ENCODE measurements around the gene ADARB1. TPM values are rescaled to one million over a fixed set of nuclear protein-coding genes. Genes with fewer than 3 reads are reported as not detected.

The ADARB1 gene
- total RNA-seq, 1 experiment from 2014 or later: 14.1 TPM

DNA sequence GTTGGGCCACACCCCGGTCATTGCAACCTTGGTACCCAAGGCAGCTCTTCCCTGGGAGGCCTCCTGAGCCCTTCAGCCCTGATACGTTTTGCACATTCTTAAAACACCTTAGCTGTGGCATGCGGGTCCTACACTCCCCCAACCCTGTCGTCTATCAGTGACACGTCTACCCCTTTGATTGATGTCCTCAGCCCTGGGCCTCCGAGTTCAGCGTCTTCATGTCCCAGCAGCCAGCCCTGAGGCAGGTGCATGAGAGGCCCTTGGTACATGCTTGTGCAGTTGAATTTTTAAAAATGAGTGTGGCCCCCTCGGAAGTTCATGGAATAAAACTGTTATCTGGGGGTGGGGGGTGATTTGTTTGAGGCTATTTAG, 38.9 kb upstream of the ADARB1 start:
- ATAC-seq (no peak), DNase-seq (no peak)
- no peaks in the 10 kb centered on the region for H3K9me3 ChIP-seq (ENCODE audit: low read length)
- no peaks in the 10 kb centered on the region for H3K79me2 ChIP-seq (ENCODE audit: low read length)
- H3K27me3 ChIP-seq (ENCODE audit: low read length): no peaks in the 10 kb centered on the region
- H3K4me2 ChIP-seq (ENCODE audit: low read length): no peak overlapping the region
- POLR2A ChIA-PET (ENCODE audit: unreplicated experiment): no interaction called here
- H3K9me2 ChIP-seq (replicated peaks; ENCODE audit: low read length): no peaks in the 10 kb centered on the region
- intact Hi-C loops (cut with micrococcal nuclease): no loop called here
- no TSS peak for BruUV-seq (replicated peaks)
- no peaks in the 10 kb centered on the region for H3K36me3 ChIP-seq (ENCODE audit: low read depth, low read length)
- H3K27ac ChIP-seq (ENCODE audit: low read length): no peak overlapping the region
- no peaks in the 10 kb centered on the region for H3K4me1 ChIP-seq (ENCODE audit: insufficient read depth, low read length)
- no peak overlapping the region for H2AFZ ChIP-seq (ENCODE audit: low read length)
- H3K4me3 ChIP-seq (ENCODE audit: low read length): no peak overlapping the region
- H3F3A ChIP-seq (ENCODE audit: low read length, unreplicated experiment): no peaks in the 10 kb centered on the region
- no peak overlapping the region for H3K9ac ChIP-seq (ENCODE audit: low read length)
- CTCF ChIA-PET: no interaction called here
- no peaks in the 10 kb centered on the region for H4K20me1 ChIP-seq (ENCODE audit: low read length)
- TF ChIP-seq, protein P1, sequence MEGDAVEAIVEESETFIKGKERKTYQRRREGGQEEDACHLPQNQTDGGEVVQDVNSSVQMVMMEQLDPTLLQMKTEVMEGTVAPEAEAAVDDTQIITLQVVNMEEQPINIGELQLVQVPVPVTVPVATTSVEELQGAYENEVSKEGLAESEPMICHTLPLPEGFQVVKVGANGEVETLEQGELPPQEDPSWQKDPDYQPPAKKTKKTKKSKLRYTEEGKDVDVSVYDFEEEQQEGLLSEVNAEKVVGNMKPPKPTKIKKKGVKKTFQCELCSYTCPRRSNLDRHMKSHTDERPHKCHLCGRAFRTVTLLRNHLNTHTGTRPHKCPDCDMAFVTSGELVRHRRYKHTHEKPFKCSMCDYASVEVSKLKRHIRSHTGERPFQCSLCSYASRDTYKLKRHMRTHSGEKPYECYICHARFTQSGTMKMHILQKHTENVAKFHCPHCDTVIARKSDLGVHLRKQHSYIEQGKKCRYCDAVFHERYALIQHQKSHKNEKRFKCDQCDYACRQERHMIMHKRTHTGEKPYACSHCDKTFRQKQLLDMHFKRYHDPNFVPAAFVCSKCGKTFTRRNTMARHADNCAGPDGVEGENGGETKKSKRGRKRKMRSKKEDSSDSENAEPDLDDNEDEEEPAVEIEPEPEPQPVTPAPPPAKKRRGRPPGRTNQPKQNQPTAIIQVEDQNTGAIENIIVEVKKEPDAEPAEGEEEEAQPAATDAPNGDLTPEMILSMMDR (conservative IDR thresholded peaks at IDR 0.05; ENCODE audit: low read depth, low read length): no peak
- TF ChIP-seq EZH2 (IDR thresholded peaks at IDR 0.05; ENCODE audit: low read length, unreplicated experiment) (no peak), EZH2phosphoT487 (IDR thresholded peaks at IDR 0.05; ENCODE audit: borderline replicate concordance, low read length) (no peak)

DNA sequence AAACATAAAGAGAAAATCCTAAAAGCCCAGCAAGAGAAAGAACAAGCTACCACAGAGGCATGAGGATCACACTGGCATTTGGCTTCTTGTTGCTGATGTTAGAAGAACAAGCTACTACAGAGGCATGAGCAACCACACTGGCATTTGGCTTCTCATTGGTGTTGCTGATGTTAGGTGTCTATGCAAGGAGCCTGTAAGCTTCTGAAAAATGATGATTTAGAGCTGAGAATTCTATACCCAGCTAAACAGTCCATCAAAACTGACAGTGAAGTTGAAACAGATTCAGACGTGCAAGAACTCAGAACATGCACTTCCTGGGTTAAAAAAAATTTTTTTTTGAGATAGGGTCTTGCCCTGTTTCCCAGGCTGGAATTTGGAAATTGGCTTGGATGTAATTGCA, 37.8 kb upstream of the ADARB1 start:
- H3K27me3 ChIP-seq (ENCODE audit: low read length): no peaks in the 10 kb centered on the region
- no peak overlapping the region for H3K4me3 ChIP-seq (ENCODE audit: low read length)
- ATAC-seq: no peak
- no peak overlapping the region for H3K4me2 ChIP-seq (ENCODE audit: low read length)
- BruUV-seq (replicated peaks): no TSS peak
- H3K9me2 ChIP-seq (replicated peaks; ENCODE audit: low read length): no peaks in the 10 kb centered on the region
- no peaks in the 10 kb centered on the region for H3K36me3 ChIP-seq (ENCODE audit: low read depth, low read length)
- H4K20me1 ChIP-seq (ENCODE audit: low read length): no peaks in the 10 kb centered on the region
- no peak overlapping the region for H3K27ac ChIP-seq (ENCODE audit: low read length)
- no peaks in the 10 kb centered on the region for H3F3A ChIP-seq (ENCODE audit: low read length, unreplicated experiment)
- intact Hi-C loops (cut with micrococcal nuclease): no loop called here
- POLR2A ChIA-PET (ENCODE audit: unreplicated experiment): no interaction called here
- DNase-seq: no peak
- H3K79me2 ChIP-seq (ENCODE audit: low read length): no peaks in the 10 kb centered on the region
- H3K4me1 ChIP-seq (ENCODE audit: insufficient read depth, low read length): no peaks in the 10 kb centered on the region
- CTCF ChIA-PET: no interaction called here
- TF ChIP-seq EZH2phosphoT487 (IDR thresholded peaks at IDR 0.05; ENCODE audit: borderline replicate concordance, low read length): no peak
- TF ChIP-seq EZH2 (IDR thresholded peaks at IDR 0.05; ENCODE audit: low read length, unreplicated experiment): no peak
- TF ChIP-seq, protein P1 (conservative IDR thresholded peaks at IDR 0.05; ENCODE audit: low read depth, low read length): no peak
- H3K9me3 ChIP-seq (ENCODE audit: low read length): no peaks in the 10 kb centered on the region
- no peak overlapping the region for H3K9ac ChIP-seq (ENCODE audit: low read length)
- H2AFZ ChIP-seq (ENCODE audit: low read length): no peak overlapping the region

DNA sequence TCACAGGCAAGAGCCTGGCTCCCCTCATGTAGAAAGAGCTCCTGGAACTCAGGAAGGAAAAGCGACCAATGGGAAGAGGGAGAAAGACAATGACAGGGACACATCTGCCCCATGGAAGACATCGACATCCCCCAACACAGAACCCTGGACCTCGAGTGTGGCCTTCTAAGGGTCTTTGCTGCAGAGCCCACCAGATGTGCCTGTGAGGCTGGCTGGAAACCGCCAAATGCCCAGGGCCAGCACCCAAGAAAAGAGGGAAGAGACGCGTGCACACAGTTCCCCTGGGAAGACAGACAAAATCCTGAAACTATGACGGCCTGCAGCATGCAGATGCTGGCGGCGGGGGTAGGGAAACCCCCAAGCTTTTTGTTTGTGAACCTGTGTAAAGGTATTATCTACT, 36.4 kb upstream of the ADARB1 start:
- no peak overlapping the region for H2AFZ ChIP-seq (ENCODE audit: low read length)
- H3K27me3 ChIP-seq (ENCODE audit: low read length): no peaks in the 10 kb centered on the region
- H3K4me3 ChIP-seq (ENCODE audit: low read length): no peak overlapping the region
- no peak for DNase-seq
- H3K27ac ChIP-seq (ENCODE audit: low read length): no peak overlapping the region
- no peaks in the 10 kb centered on the region for H4K20me1 ChIP-seq (ENCODE audit: low read length)
- no peaks in the 10 kb centered on the region for H3F3A ChIP-seq (ENCODE audit: low read length, unreplicated experiment)
- CTCF ChIA-PET: interaction anchor here (0.6 kb wide), 1 partner anchor 91 kb away, joined by 3 read pairs; no protein-coding TSS in a partner anchor
- H3K4me2 ChIP-seq (ENCODE audit: low read length): no peak overlapping the region
- intact Hi-C loops (cut with micrococcal nuclease): no loop called here
- TF ChIP-seq, protein P1 (conservative IDR thresholded peaks at IDR 0.05; ENCODE audit: low read depth, low read length): no peak
- no peak for TF ChIP-seq EZH2phosphoT487 (IDR thresholded peaks at IDR 0.05; ENCODE audit: borderline replicate concordance, low read length)
- TF ChIP-seq EZH2 (IDR thresholded peaks at IDR 0.05; ENCODE audit: low read length, unreplicated experiment): no peak
- no peaks in the 10 kb centered on the region for H3K9me2 ChIP-seq (replicated peaks; ENCODE audit: low read length)
- POLR2A ChIA-PET (ENCODE audit: unreplicated experiment): no interaction called here
- H3K9ac ChIP-seq (ENCODE audit: low read length): no peak overlapping the region
- no peak for ATAC-seq
- no peaks in the 10 kb centered on the region for H3K36me3 ChIP-seq (ENCODE audit: low read depth, low read length)
- H3K9me3 ChIP-seq (ENCODE audit: low read length): no peaks in the 10 kb centered on the region
- H3K4me1 ChIP-seq (ENCODE audit: insufficient read depth, low read length): no peaks in the 10 kb centered on the region
- H3K79me2 ChIP-seq (ENCODE audit: low read length): no peaks in the 10 kb centered on the region
- no TSS peak for BruUV-seq (replicated peaks)

All from PC-3 (cell line).